HPDE6-E6E7 (cell line): ENCODE measurements around the gene PFN1.
"Not testable (repeated sequence)": the region's sequence is repeated elsewhere in the genome, so short reads cannot be mapped to it uniquely, and the experiment has no call there.

Source experiments
- DNase-seq: peaks from one replicate; pipeline ENCODE4 v3.0.0; 2011; ENCODE audit warnings: missing footprints; ENCODE audit errors: extremely low spot score

The PFN1 gene

GRCh38 chr17:4921320-4921719, 27.0 kb downstream of the PFN1 start:
- DNase-seq: no peak

- DNase-seq: no peak
Observed at GRCh38 chr17:4920351-4921048, 27.8 kb downstream of the PFN1 start.

GRCh38 chr17:4919511-4920047, 28.8 kb downstream of the PFN1 start:
- no peak for DNase-seq

DNA sequence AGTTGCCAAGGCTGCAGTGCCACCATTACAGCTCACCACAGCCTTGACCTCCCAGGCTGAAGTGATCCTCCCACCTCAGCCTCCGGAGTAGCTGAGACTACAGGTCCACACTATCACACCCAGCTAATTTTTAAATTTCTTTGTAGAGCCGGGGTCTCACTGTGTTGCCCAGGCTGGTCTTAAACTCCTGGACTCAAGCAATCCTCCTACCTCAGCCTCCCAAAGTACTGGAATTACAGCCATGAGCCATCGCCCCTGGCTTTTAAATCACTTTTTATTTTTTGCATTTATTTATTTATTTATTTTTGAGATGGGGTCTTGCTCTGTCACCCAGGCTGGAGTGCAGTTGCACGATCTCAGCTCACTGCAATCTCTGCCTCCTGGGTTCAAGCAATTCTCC, 33.8 kb downstream of the PFN1 start:
- not testable (repeated sequence) for DNase-seq

DNA sequence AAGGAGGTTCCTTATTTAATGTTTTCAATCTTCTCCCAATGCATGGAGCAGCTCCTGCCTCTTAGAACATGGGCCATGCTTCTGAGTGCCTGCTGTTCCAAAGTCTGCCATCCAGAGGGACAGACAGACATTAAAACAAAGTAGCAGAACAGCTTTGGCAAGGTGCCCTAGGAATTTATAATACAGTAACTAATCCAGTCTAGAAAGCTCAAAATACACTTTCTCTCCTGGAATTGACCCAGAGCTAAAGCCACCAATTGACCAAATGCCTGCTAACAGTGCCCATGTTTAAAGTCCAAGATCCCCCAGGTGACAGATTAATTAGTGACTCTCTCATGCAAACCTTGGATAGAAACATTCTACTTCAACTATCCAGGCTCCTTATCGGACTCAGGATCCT, 34.3 kb downstream of the PFN1 start:
- no peak for DNase-seq

DNA sequence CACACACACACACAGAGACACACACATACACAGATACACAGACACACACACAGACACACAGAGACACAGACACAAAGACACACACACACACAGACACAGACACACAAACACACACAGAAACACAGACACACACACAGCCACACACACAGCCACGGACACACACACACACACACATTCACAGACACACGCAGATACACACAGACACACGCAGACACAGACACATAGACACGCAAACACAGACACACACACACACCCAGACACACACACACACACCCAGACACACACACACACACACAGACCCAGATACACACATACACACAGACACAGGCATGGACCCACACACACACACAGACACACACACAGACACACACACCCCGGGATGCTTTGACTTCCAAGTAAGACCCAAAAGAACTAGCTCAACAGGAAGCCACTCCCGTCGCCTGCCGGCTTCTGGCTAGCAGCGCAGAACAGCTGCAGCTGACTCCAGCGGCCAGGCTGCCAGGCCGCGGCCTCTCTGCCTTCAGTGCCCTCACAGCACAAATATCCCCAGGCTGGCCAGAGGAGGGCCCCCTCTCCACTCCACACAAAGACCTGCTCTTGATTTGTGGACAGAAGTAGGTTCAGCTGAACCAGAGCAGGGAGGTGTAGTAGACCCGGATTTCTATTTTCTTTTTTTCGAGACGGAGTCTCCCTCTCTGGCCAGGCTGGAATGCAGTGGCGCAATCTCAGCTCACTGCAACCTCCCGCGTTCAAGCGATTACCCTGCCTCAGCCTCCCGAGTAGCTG, 39.4 kb downstream of the PFN1 start:
- DNase-seq: peak; percentile 84

- peak; percentile 49 for DNase-seq
Observed at GRCh38 chr17:4908301-4908700, 40.0 kb downstream of the PFN1 start.

- DNase-seq: not testable (repeated sequence)
Observed at GRCh38 chr17:4906642-4907041, 41.7 kb downstream of the PFN1 start.

DNA sequence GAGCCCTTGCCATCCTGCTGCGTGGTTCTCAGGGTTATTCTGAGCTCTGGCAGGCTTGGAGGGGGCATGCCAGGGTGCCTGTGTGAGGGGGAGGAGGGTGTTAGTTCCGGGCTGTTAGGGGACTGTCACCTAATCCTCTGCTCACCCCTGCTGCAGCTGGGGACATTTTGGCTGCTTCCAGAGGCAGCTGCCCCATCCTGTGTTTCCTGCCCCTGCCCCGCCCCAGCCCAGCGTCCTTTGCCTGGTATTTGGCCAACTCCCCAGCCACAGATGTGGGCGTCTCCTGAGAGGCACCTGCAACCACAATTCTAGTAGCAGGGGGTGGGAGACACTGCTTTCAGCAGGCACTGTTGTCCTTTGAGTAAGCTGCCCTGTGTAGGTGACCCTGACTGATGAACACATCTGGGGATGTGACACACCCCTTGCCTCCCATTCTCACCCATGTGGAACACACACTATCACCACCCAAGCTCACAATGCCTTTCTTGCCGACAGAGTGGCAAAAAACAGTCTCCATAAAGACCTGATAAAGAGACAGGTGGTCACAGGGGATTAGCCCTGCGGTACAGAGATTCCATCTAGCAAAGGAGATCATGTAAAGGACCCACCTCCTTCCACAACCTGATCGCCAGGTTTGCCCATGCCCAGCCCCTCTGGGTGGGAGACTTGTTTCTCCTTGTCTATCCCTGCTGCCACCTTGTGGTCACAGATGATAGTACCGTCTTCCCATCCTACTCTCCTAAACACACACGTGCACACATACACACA, 45.1 kb downstream of the PFN1 start, which contains the start of gene CHRNE:
Gene CHRNE, minus strand, starts transcription at position 48 of the 768 bp plus-strand sequence. Its CDS starts 35 bp downstream, at position 13.
- DNase-seq: peak; percentile 32

DNA sequence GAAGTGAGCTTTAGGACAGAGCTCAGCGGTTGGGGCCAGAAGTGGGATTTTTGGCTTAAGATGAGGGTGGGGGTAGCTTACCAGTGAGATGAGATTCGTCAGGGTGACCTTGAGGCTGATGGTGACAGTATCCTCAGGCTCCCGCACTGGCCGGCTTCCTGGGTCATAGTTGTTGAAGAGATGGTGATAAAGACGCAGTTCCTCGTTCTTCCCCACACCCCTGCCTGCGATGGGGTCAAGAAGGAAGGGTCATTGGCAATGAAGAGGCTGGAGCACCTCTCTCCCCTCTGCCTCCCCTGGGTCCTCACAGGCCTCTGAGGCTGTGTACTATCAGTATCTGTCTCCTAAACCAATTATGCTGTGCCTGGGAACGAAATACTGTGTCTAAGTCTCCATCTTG, 45.8 kb downstream of the PFN1 start:
- DNase-seq: no peak

DNA sequence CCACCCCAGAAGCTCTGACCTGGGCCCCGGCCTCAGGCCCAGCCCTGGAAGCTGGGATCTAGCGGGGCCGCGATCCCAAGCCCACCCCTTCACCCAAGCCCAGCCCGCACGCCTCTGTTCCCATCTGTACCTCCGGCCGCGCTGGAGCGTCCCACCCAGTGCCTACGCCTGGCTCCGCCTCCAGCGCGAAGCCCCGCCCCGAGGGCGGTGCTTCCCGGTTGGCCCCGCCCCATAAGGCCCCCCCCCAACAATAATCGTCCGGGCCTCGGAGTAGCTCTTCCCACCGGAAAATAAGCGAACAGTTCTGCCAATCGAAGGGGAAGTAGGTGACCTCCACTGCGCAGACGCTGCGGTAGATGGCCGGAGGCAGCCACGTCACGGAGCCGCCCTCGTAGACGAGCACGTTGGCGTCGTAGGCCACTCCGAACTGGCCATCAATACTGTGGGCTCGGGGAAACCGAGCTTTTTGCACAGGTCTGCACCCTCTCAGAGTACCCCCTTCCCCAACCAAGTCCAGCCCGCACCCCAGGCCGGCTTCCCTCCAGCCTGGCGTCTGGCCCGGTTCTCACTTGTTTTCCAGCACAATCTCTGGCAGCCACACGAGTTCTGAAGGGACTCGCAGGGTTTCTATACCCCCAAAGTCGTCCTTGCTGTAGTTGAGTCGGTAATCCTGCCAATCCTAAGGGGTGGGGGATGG, 46.5 kb downstream of the PFN1 start:
- DNase-seq: no peak

- no peak for DNase-seq
Observed at GRCh38 chr17:4901108-4901647, 47.2 kb downstream of the PFN1 start.

- DNase-seq: no peak
Observed at GRCh38 chr17:4900231-4901107, 47.9 kb downstream of the PFN1 start.

DNA sequence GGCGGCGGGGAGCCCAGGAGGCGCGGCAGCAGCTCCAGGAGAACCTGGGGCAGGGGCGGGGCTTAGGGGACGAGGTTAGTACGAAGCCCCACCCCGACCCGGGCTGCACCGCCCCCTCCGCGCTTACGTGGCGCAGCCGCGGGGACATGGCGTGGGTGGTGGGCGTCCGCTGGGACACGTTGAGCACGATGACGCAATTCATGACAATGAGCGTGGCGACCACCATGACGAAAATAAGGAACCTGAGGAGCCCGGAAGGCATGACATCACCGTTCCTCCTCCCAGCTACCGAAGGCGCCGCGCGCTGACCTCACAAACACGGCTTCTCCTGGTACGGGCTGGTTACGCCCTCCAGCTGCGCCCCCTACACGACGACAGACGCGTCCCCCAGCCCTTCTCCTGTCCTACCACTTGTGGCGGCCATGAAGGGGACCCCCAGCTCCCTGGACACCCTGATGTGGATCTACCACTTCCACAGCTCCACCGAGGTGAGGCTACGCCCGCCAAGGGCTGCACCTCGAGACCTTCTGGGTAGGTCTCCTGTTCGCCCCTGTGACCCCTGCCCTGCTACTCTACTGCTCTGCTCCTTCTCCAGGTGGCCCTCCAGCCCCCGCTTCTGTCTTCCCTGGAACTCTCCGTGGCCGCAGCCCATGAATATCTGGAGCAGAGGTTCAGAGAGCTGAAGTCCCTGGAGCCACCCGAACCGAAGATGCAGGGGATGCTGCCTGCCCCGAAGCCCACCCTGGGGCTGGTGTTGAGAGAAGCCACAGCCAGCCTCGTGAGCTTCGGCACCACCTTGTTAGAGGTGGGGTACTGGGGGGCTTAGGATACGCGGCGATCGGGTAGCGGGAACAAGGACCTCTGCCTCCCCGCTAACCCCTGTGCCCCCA, 48.7 kb downstream of the PFN1 start, which contains the start of gene C17orf107:
Gene C17orf107, plus strand, starts transcription at position 196 of the 890 bp plus-strand sequence. Its CDS starts 227 bp downstream, at position 423.
- DNase-seq: no peak

DNA sequence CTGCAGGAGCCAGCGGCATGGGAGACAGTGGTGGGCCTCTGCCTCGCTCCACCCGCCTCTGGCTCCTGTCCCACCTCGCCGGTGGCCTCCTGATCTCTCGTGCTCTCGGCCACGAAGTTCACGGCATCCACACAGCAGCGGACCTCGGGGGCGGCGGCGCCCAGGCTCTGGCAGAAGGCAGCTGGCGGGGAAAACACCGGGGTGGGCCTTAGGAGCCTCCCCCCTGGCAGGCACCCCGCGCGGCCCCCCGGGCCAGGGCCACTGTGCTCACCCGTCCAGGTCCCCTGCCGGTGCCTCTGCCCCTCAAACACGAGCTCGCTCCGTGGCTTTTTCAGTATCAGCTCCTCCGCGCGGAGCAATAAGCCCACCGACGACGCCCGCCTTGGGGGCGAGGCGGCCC, 49.4 kb downstream of the PFN1 start:
- DNase-seq: no peak

- no peak for DNase-seq
Observed at GRCh38 chr17:4898351-4898750, 50.0 kb downstream of the PFN1 start.

GRCh38 chr17:4897785-4898184, 50.5 kb downstream of the PFN1 start:
- no peak for DNase-seq

- no peak for DNase-seq
Observed at GRCh38 chr17:4897198-4897687, 51.1 kb downstream of the PFN1 start.
